Aorta (tissue), 5 donors: ENCODE data around the gene CNTN5. TPM values are rescaled to one million over a fixed set of nuclear protein-coding genes. Genes with fewer than 3 reads are reported as not detected.

Experiments
- ATAC-seq: fragments of 200-7000 bp; cut with Tn5 transposase; one replicate; pipeline ENCODE4 v1.9.1; 2022; ENCODE audit warnings: moderate library complexity; ENCODE audit not compliant: low FRiP score
- DNase-seq, 2 donors: peaks; one replicate each; pipeline ENCODE4 v3.0.0-alpha.2; 2020
- H3K27ac ChIP-seq, 2 donors: one replicate each; pipeline ENCODE4 v1.5.1; 2013; ENCODE audit warnings: low read length in 2 of 2, mild to moderate bottlenecking in 2 of 2, moderate library complexity in 2 of 2, control low read depth in 1 of 2, inconsistent platforms in 1 of 2, low read depth in 1 of 2
- H3K27me3 ChIP-seq, 2 donors: one replicate each; pipeline ENCODE4 v1.6.1; 2013; ENCODE audit warnings: control low read depth in 1 of 2, low read length in 1 of 2, mild to moderate bottlenecking in 1 of 2, moderate library complexity in 1 of 2; ENCODE audit not compliant: insufficient read depth in 2 of 2, control insufficient read depth in 1 of 2
- H3K36me3 ChIP-seq, 2 donors: one replicate each; pipeline ENCODE4 v1.6.1; 2013; ENCODE audit warnings: control low read depth in 1 of 2, low read length in 1 of 2, mild to moderate bottlenecking in 1 of 2; ENCODE audit not compliant: insufficient read depth in 2 of 2, control insufficient read depth in 1 of 2
- H3K4me1 ChIP-seq, 2 donors: one replicate each; pipeline ENCODE4 v1.6.1; 2013; ENCODE audit warnings: low read length in 2 of 2, control low read depth in 1 of 2, mild to moderate bottlenecking in 1 of 2, moderate library complexity in 1 of 2; ENCODE audit not compliant: insufficient read depth in 2 of 2, control insufficient read depth in 1 of 2
- H3K4me3 ChIP-seq, 2 donors: one replicate each; pipeline ENCODE4 v1.5.1; 2013; ENCODE audit warnings: low read length in 2 of 2, control low read depth in 1 of 2, mild to moderate bottlenecking in 1 of 2
- H3K9me3 ChIP-seq: one replicate; pipeline ENCODE4 v1.6.1; 2013; ENCODE audit warnings: mild to moderate bottlenecking, low read length; ENCODE audit not compliant: control insufficient read depth
- WGBS, 2 donors: extraction: QIAGEN DNeasy Blood & Tissue Kit; methylation state at CpG; one replicate each; pipeline ENCODE4 v1.1.7; 2013; 5-methylcytosine and 5-hydroxymethylcytosine counted together
- intact Hi-C, 2 donors: fragments of 100-400 bp; cut with DNase I; formaldehyde crosslinking; loops; one replicate each; pipeline versions ENCODE4 v1.14.2 to v1.15.0; 2022
- polyA plus RNA-seq, 2 donors: library from polyadenylated mRNA; stranded (reverse); fragments of 200-250 nt; gene quantifications; one replicate each; pipeline ENCODE4 v1.2.3, GENCODE V29; 2013
- total RNA-seq, 2 donors: library from RNA; stranded (reverse); fragmentation: NEBNext Ultra II Directional; extraction: Animal tissue kit (Norgen Biotek cat#: 25700); gene quantifications; one replicate each; pipeline ENCODE4 v1.2.1, GENCODE V29; 2021
- donor health status: healthy with polysubstance abuse.
- donor health status: Bipolar disorder and iron deficiency.
- donor health status: DM: no; HTN: no; CAD: no.
- donor health status: DM: no; HTN: no; CAD: no.
- donor health status: DM: yes; HTN: yes; CAD: no.

Gene CNTN5
- total and polyA plus RNA-seq, 4 donors = 0.13 to 2.9 (median 0.96) TPM; not detected in 1

GRCh38 chr11:99188221-99188620 is 167.5 kb downstream of the CNTN5 start:
- Histone ChIP-seq H3K9me3 (no peaks in the 10 kb centered on the region), H3K36me3 (no peaks in the 10 kb centered on the region), H3K4me3 (no peak overlapping the region), H3K27me3 (no peaks in the 10 kb centered on the region), H3K27ac (no peak overlapping the region), H3K4me1 (no peaks in the 10 kb centered on the region)
- intact Hi-C loops = no loop called here
- ATAC-seq = no peak
- WGBS, 2 donors = 59 to 74% methylated on average over 2 of the region's 2 CpGs
- DNase-seq = no peak

GRCh38 chr11:99192716-99193115 is 172.0 kb downstream of the CNTN5 start:
- Histone ChIP-seq H3K27me3 (no peaks in the 10 kb centered on the region), H3K36me3 (no peaks in the 10 kb centered on the region), H3K4me1 (no peaks in the 10 kb centered on the region), H3K27ac (no peak overlapping the region), H3K9me3 (no peaks in the 10 kb centered on the region), H3K4me3 (no peak overlapping the region)
- intact Hi-C loops = no loop called here
- WGBS, 2 donors = 82 to 89% methylated on average over 1 of the region's 1 CpG
- DNase-seq (no peak), ATAC-seq (no peak)

GRCh38 chr11:99197477-99197876 is 176.7 kb downstream of the CNTN5 start:
- DNase-seq = no peak
- no peak for ATAC-seq
- Histone ChIP-seq H3K9me3 (no peaks in the 10 kb centered on the region), H3K36me3 (no peaks in the 10 kb centered on the region), H3K4me1 (no peaks in the 10 kb centered on the region), H3K27ac (no peak overlapping the region), H3K27me3 (no peaks in the 10 kb centered on the region), H3K4me3 (no peak overlapping the region)
- 59 to 78% methylated on average over 1 of the region's 1 CpG for WGBS, 2 donors
- intact Hi-C loops = no loop called here

GRCh38 chr11:99198215-99198614 is 177.5 kb downstream of the CNTN5 start:
- no peak overlapping the region for H3K27ac ChIP-seq
- no peaks in the 10 kb centered on the region for H3K9me3 ChIP-seq
- ATAC-seq (no peak), DNase-seq (no peak)
- H3K36me3 ChIP-seq = no peaks in the 10 kb centered on the region
- no peaks in the 10 kb centered on the region for H3K27me3 ChIP-seq
- no peak overlapping the region for H3K4me3 ChIP-seq
- H3K4me1 ChIP-seq = no peaks in the 10 kb centered on the region
- 24 to 25% methylated on average over 3 of the region's 3 CpGs for WGBS, 2 donors
- intact Hi-C loops = no loop called here

- Histone ChIP-seq H3K4me3 (no peak overlapping the region), H3K9me3 (no peaks in the 10 kb centered on the region), H3K27me3 (no peaks in the 10 kb centered on the region), H3K36me3 (no peaks in the 10 kb centered on the region), H3K4me1 (no peaks in the 10 kb centered on the region), H3K27ac (no peak overlapping the region)
- 5 to 11% methylated on average over 3 of the region's 3 CpGs for WGBS, 2 donors
- DNase-seq = no peak
- intact Hi-C loops = no loop called here
- ATAC-seq = no peak
These were observed 178.6 kb downstream of the CNTN5 start for GRCh38 chr11:99199341-99199740.

- no peak overlapping the region for H3K27ac ChIP-seq
- intact Hi-C loops = no loop called here
- no peak overlapping the region for H3K4me3 ChIP-seq
- 80 to 83% methylated on average over 3 of the region's 3 CpGs for WGBS, 2 donors
- H3K27me3 ChIP-seq = no peaks in the 10 kb centered on the region
- ATAC-seq (no peak), DNase-seq (no peak)
- no peaks in the 10 kb centered on the region for H3K4me1 ChIP-seq
- no peaks in the 10 kb centered on the region for H3K36me3 ChIP-seq
- no peaks in the 10 kb centered on the region for H3K9me3 ChIP-seq
These were observed 180.0 kb downstream of the CNTN5 start for GRCh38 chr11:99200720-99201119.

- no peaks in the 10 kb centered on the region for H3K9me3 ChIP-seq
- intact Hi-C loops = no loop called here
- WGBS, 2 donors = 94 to 98% methylated on average over 1 of the region's 1 CpG
- H3K36me3 ChIP-seq = no peaks in the 10 kb centered on the region
- H3K4me3 ChIP-seq = no peak overlapping the region
- ATAC-seq (no peak), DNase-seq (no peak)
- H3K4me1 ChIP-seq = no peaks in the 10 kb centered on the region
- no peaks in the 10 kb centered on the region for H3K27me3 ChIP-seq
- no peak overlapping the region for H3K27ac ChIP-seq
These were observed 188.1 kb downstream of the CNTN5 start for GRCh38 chr11:99208813-99209212.

- intact Hi-C loops = no loop called here
- Histone ChIP-seq H3K36me3 (no peaks in the 10 kb centered on the region), H3K4me1 (no peaks in the 10 kb centered on the region), H3K27ac (no peak overlapping the region), H3K4me3 (no peak overlapping the region), H3K27me3 (no peaks in the 10 kb centered on the region), H3K9me3 (no peaks in the 10 kb centered on the region)
- WGBS, 2 donors = 70 to 78% methylated on average over 2 of the region's 2 CpGs
- ATAC-seq (no peak), DNase-seq (no peak)
These were observed 208.8 kb downstream of the CNTN5 start for GRCh38 chr11:99229544-99229943.

- Histone ChIP-seq H3K36me3 (no peaks in the 10 kb centered on the region), H3K9me3 (no peaks in the 10 kb centered on the region), H3K4me1 (no peaks in the 10 kb centered on the region), H3K27me3 (no peaks in the 10 kb centered on the region), H3K4me3 (no peak overlapping the region), H3K27ac (no peak overlapping the region)
- ATAC-seq = no peak
- intact Hi-C loops = no loop called here
- no peak for DNase-seq
These were observed 213.8 kb downstream of the CNTN5 start for GRCh38 chr11:99234534-99234933.
